Kidney (tissue), 14 donors: ENCODE results near the gene DUOXA1. TPM values are rescaled to one million over a fixed set of nuclear protein-coding genes. Genes with fewer than 3 reads are reported as not detected.
A peak's percentile ranks its signal among the peaks of the same experiment; 100 is the strongest.

Source experiments
- DNase-seq, 5 donors: peaks; one replicate each; pipeline ENCODE4 v3.0.0-alpha.2; 2013 to 2020
- FAIRE-seq: peaks from 2 replicates; lab custom pipeline; 2012; peaks lifted over from hg19 to GRCh38; lab: Jason Lieb, UNC
- H3K27ac ChIP-seq, 2 donors: one replicate each; pipeline ENCODE4 v1.7.0; 2013; ENCODE audit warnings: low read depth in 2 of 2, low read length in 2 of 2, inconsistent platforms in 1 of 2
- H3K27me3 ChIP-seq: one replicate; pipeline ENCODE4 v1.7.1; 2013; ENCODE audit warnings: low read length, inconsistent platforms; ENCODE audit not compliant: control insufficient read depth, insufficient read depth
- H3K36me3 ChIP-seq, 3 donors: one replicate each; pipeline versions ENCODE4 v1.7.0 to v1.7.1; 2013; ENCODE audit warnings: low read length in 3 of 3, control low read depth in 1 of 3, inconsistent platforms in 1 of 3; ENCODE audit not compliant: insufficient read depth in 3 of 3, control insufficient read depth in 2 of 3
- H3K4me1 ChIP-seq, 3 donors: one replicate each; pipeline versions ENCODE4 v1.7.0 to v1.7.1; 2013; ENCODE audit warnings: low read length in 3 of 3, inconsistent platforms in 1 of 3, low read depth in 1 of 3; ENCODE audit not compliant: control insufficient read depth in 2 of 3, insufficient read depth in 2 of 3
- H3K4me3 ChIP-seq, 3 donors: one replicate each; pipeline versions ENCODE4 v1.7.0 to v1.8.1; 2013; ENCODE audit warnings: low read length in 3 of 3, control low read depth in 1 of 3, inconsistent platforms in 1 of 3
- H3K9ac ChIP-seq, 3 donors: one replicate each; pipeline versions ENCODE4 v1.7.0 to v1.7.1; 2013; ENCODE audit warnings: low read length in 3 of 3, control low read depth in 1 of 3, inconsistent platforms in 1 of 3
- H3K9me3 ChIP-seq, 3 donors: one replicate each; pipeline versions ENCODE4 v1.7.0 to v1.7.1; 2013; ENCODE audit warnings: low read length in 3 of 3, control low read depth in 1 of 3, inconsistent platforms in 1 of 3; ENCODE audit not compliant: control insufficient read depth in 2 of 3, insufficient read depth in 1 of 3
- CTCF ChIP-seq: IDR thresholded peaks from 3 replicates; pipeline ENCODE4 v1.5.1; 2012; ENCODE audit warnings: mild to moderate bottlenecking, moderate library complexity, borderline replicate concordance; ENCODE audit not compliant: insufficient read depth; ENCODE audit errors: extremely low read depth
- intact Hi-C: fragments of 100-400 bp; cut with DNase I; formaldehyde crosslinking; loops from one replicate; pipeline ENCODE4 v1.11.1; 2022
- polyA plus RNA-seq: library from polyadenylated mRNA; stranded (reverse); fragments of 350-450 nt; fragmentation: Illumina TruSeq; extraction: RNeasy Lipid Tissue Mini Kit (QIAGEN cat#74804); gene quantifications from one replicate; pipeline ENCODE4 v1.2.3, GENCODE V29; 2014; ENCODE audit warnings: low read depth, low replicate concordance; ENCODE audit not compliant: insufficient read depth
- total RNA-seq: library from RNA; stranded (reverse); fragmentation: NEBNext Ultra II Directional; extraction: Animal tissue kit (Norgen Biotek cat#: 25700); gene quantifications from one replicate; pipeline ENCODE4 v1.2.1, GENCODE V29; 2021
- donor health status: control.
- donor health status: control.
- donor health status: control.
- donor health status: control.
- donor health status: control.
- donor health status: DM: yes; HTN: yes; CAD: no.
- donor health status: Normal renal cell carcinoma (clear cell type).

DUOXA1 gene
- total and polyA plus RNA-seq, 2 donors from 2014 or later, result 0.52 to 1.4 TPM

GRCh38 chr15:45166834-45167630 lies 37.4 kb upstream of the DUOXA1 start:
- DNase-seq (peak; percentile 90 to 96 (median 95)), FAIRE-seq (no peak)
- H3K27ac ChIP-seq, result peak overlapping the region; percentile 85 to 86
- H3K27me3 ChIP-seq, result no peaks in the 10 kb centered on the region
- TF ChIP-seq CTCF, result peak; percentile 53
- H3K9ac ChIP-seq, result peak overlapping the region in 2 of 3 donors; percentile 70 to 82
- no peaks in the 10 kb centered on the region for H3K9me3 ChIP-seq
- no peaks in the 10 kb centered on the region for H3K36me3 ChIP-seq
- H3K4me1 ChIP-seq, result peaks cover 0 to 8% (median 0%) of the 10 kb centered on the region in 3 donors
- H3K4me3 ChIP-seq, result peak overlapping the region; percentile 36 to 73 (median 72)
- intact Hi-C loops, result no loop called here

DNA sequence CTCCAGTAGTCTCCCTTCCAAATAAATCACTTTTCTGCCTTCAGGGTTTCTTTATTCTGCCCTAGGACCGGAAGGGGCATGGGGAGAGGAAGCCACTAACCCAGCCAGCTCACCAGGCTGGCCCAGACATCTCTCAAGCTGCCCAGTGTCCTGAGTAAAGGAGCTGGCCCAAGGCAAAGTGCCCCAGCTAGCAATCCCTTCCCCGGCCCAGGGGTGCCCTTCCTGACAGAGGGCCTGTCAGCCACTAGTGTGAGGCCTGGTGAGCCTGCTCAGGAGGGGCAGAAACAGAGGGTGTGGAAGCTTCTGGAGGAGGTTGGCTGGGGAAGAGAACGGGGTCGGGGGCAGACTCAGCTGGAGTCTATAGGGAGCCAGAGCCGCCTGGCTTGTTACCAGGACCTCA lies 35.9 kb upstream of the DUOXA1 start:
- intact Hi-C loops, result no loop called here
- DNase-seq, result peak in 1 of 5 donors; percentile 64
- FAIRE-seq, result no peak
- Histone ChIP-seq H3K9ac (no peak overlapping the region), H3K27me3 (no peaks in the 10 kb centered on the region), H3K9me3 (no peaks in the 10 kb centered on the region), H3K27ac (no peak overlapping the region), H3K4me1 (peaks cover 0 to 8% (median 0%) of the 10 kb centered on the region in 3 donors), H3K36me3 (no peaks in the 10 kb centered on the region), H3K4me3 (no peak overlapping the region)
- TF ChIP-seq CTCF, result no peak

DNA sequence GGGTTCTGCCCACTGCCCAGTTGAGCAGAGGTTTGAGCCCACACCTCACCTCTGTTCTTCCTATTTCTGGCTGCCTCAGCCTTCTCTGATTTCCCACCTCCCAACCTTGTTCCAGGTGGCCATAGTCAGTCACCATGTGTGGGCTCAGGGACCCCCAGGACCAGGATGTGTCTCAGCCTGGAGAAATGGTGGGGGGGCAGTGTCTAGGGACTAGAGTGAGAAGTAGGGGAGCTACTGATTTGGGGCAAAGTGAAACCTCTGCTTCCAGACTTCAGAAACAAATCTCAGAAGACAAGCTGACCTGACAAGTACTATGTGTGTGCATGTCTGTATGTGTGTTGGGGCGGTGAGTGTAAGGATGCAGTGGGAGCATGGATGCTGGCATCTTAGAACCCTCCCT lies 35.2 kb upstream of the DUOXA1 start:
- Histone ChIP-seq H3K9ac (no peak overlapping the region), H3K9me3 (no peaks in the 10 kb centered on the region), H3K4me3 (no peak overlapping the region), H3K4me1 (peaks cover 0 to 8% (median 0%) of the 10 kb centered on the region in 3 donors), H3K27me3 (no peaks in the 10 kb centered on the region), H3K36me3 (no peaks in the 10 kb centered on the region), H3K27ac (no peak overlapping the region)
- FAIRE-seq (no peak), DNase-seq (peak in 1 of 5 donors; percentile 22)
- intact Hi-C loops, result no loop called here
- no peak for TF ChIP-seq CTCF
